RWPE2 (cell line): ENCODE measurements around the gene PGK2.
A peak's percentile ranks its signal among the peaks of the same experiment; 100 is the strongest.
"Not testable (repeated sequence)": the region's sequence is repeated elsewhere in the genome, so short reads cannot be mapped to it uniquely, and the experiment has no call there.

Experiments used
- ATAC-seq: fragments of 200-7000 bp; cut with Tn5 transposase; 3 replicates; pipeline ENCODE4 v1.9.1; 2021; ENCODE audit warnings: low read depth
- DNase-seq: peaks from one replicate; pipeline ENCODE4 v3.0.0-alpha.2; 2020; ENCODE audit warnings: low spot score
- H3K27ac ChIP-seq: fragments of 450-650 bp; 2 replicates; pipeline ENCODE4 v1.5.1; 2017; ENCODE audit warnings: mild to moderate bottlenecking; ENCODE audit not compliant: poor library complexity, severe bottlenecking
- H3K27me3 ChIP-seq: fragments of 250-450 bp; sonication (Bioruptor Pico); 2 replicates; pipeline ENCODE4 v1.5.1; 2021; ENCODE audit warnings: mild to moderate bottlenecking, moderate library complexity; ENCODE audit not compliant: insufficient read depth, poor library complexity, severe bottlenecking
- H3K36me3 ChIP-seq: fragments of 250-450 bp; sonication (Bioruptor Pico); 2 replicates; pipeline ENCODE4 v1.5.1; 2020; ENCODE audit warnings: low read depth, mild to moderate bottlenecking, moderate library complexity
- H3K4me1 ChIP-seq: fragments of 250-450 bp; sonication (Bioruptor Pico); 2 replicates; pipeline ENCODE4 v1.5.1; 2021; ENCODE audit warnings: mild to moderate bottlenecking, moderate library complexity; ENCODE audit not compliant: insufficient read depth, poor library complexity, severe bottlenecking
- H3K4me3 ChIP-seq: fragments of 250-450 bp; sonication (Bioruptor Pico); 2 replicates; pipeline ENCODE4 v1.5.1; 2021; ENCODE audit warnings: mild to moderate bottlenecking, moderate library complexity; ENCODE audit not compliant: severe bottlenecking
- H3K9me3 ChIP-seq: fragments of 250-450 bp; sonication (Bioruptor Pico); 2 replicates; pipeline ENCODE4 v1.5.1; 2021; ENCODE audit warnings: mild to moderate bottlenecking, moderate library complexity; ENCODE audit not compliant: severe bottlenecking
- CTCF ChIP-seq: fragments of 450-650 bp; IDR thresholded peaks from one replicate; pipeline ENCODE4 v1.5.1; 2017; ENCODE audit warnings: mild to moderate bottlenecking, moderate library complexity; ENCODE audit not compliant: poor library complexity, severe bottlenecking

PGK2 gene

GRCh38 chr6:49813248-49813647, 26.2 kb upstream of the PGK2 start:
- Histone ChIP-seq H3K27ac (no peak overlapping the region), H3K27me3 (no peaks in the 10 kb centered on the region), H3K9me3 (no peaks in the 10 kb centered on the region), H3K4me1 (no peaks in the 10 kb centered on the region), H3K36me3 (no peaks in the 10 kb centered on the region), H3K4me3 (no peak overlapping the region)
- no peak for TF ChIP-seq CTCF
- DNase-seq (no peak), ATAC-seq (no peak)

DNA sequence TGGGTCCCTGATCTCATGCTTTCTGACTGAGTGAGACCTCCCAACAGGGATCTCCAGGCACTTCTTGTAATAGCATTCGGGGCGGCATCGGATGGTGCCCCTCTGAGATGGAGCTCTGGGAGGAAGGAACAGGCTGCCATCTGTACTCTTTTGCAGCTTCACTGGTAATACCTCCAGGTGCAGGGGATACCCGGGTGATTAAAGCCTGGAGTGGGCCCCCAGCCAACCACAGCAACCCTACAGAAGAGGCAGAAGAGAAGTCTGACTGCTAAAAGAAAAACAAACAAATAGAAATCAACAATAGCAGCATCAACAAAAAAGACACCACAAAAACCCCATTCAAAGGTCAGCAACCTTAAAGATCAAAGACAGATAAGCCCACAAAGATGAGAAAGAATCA, 19.1 kb upstream of the PGK2 start:
- TF ChIP-seq CTCF: no peak
- H3K4me3 ChIP-seq: no peak overlapping the region
- no peaks in the 10 kb centered on the region for H3K36me3 ChIP-seq
- H3K27me3 ChIP-seq: no peaks in the 10 kb centered on the region
- no peaks in the 10 kb centered on the region for H3K9me3 ChIP-seq
- DNase-seq (no peak), ATAC-seq (no peak)
- H3K4me1 ChIP-seq: no peaks in the 10 kb centered on the region
- H3K27ac ChIP-seq: no peak overlapping the region

DNA sequence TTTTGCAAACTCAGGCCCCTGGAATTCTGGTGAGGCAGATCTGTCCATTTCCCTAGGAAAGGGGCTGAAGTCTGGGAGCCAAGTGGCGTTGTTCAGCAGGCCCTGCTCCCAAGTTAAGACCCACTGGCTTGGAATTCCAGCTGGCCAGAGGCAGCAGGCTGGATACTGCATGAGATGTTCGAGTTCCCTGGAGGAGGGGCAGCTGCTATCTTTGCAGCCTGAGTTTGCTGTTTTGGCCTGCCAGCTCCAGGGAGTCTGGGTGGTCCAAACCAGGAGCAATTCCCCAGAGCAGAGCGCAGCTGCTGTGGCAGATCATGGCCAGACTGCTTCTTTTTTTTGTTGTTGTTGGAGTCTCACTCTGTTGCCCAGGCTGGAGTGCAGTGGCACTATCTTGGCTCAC, 18.2 kb upstream of the PGK2 start:
- Histone ChIP-seq H3K4me1 (no peaks in the 10 kb centered on the region), H3K27me3 (no peaks in the 10 kb centered on the region), H3K9me3 (no peaks in the 10 kb centered on the region), H3K27ac (no peak overlapping the region), H3K4me3 (no peak overlapping the region), H3K36me3 (no peaks in the 10 kb centered on the region)
- TF ChIP-seq CTCF: no peak
- no peak for DNase-seq
- ATAC-seq: no peak

GRCh38 chr6:49801525-49801924, 14.4 kb upstream of the PGK2 start:
- Histone ChIP-seq H3K27me3 (no peaks in the 10 kb centered on the region), H3K9me3 (no peaks in the 10 kb centered on the region), H3K4me3 (no peak overlapping the region), H3K36me3 (no peaks in the 10 kb centered on the region), H3K4me1 (no peaks in the 10 kb centered on the region), H3K27ac (no peak overlapping the region)
- ATAC-seq (no peak), DNase-seq (no peak)
- TF ChIP-seq CTCF: no peak

DNA sequence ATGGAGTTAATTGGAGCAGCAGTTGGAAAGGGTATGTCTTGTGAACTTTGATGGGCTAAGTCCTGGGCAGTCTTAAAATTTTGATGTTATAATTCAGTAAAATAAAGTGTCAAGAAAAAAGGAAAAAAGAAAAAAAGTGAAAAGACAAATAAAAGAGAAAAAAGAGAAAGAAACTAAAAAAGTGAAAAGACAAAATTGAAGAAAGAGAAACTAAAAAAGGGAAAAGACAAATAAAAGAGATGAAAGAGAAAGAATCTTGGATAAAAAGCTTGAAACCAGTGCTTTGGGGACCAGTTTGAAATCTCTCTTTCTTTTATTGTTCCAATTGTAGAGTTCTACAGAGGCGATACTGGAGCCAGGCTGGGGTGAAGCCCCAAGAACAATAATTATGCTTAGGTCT, 12.0 kb upstream of the PGK2 start:
- no peak overlapping the region for H3K27ac ChIP-seq
- no peak for TF ChIP-seq CTCF
- no peak for ATAC-seq
- no peaks in the 10 kb centered on the region for H3K36me3 ChIP-seq
- DNase-seq: no peak
- H3K4me1 ChIP-seq: no peaks in the 10 kb centered on the region
- H3K9me3 ChIP-seq: no peaks in the 10 kb centered on the region
- no peaks in the 10 kb centered on the region for H3K27me3 ChIP-seq
- no peak overlapping the region for H3K4me3 ChIP-seq

GRCh38 chr6:49796842-49797455, 9.9 kb upstream of the PGK2 start:
- H3K9me3 ChIP-seq, DNase-seq, H3K4me1 ChIP-seq, H3K36me3 ChIP-seq, ATAC-seq, H3K27me3 ChIP-seq, H3K27ac ChIP-seq: not testable (repeated sequence)
- H3K4me3 ChIP-seq: peak overlapping the region; percentile 18
